Suprapubic skin (tissue), 4 donors: ENCODE results near the gene CEACAM16.

Experiments
- CTCF ChIP-seq, 2 donors: fragments of 200-600 bp in 1 of 2; fragments of 450-650 bp in 1 of 2; sonication (generic) in 1 of 2; IDR thresholded peaks; one replicate each; pipeline ENCODE4 v1.5.1; 2016 to 2019; ENCODE audit warnings: antibody characterized with exemption in 2 of 2, mild to moderate bottlenecking in 1 of 2, moderate library complexity in 1 of 2
- POLR2A ChIP-seq, 2 donors: fragments of 450-650 bp; IDR thresholded peaks; one replicate each; pipeline ENCODE4 v1.6.1; 2017; ENCODE audit warnings: antibody characterized with exemption in 2 of 2, mild to moderate bottlenecking in 2 of 2, moderate library complexity in 2 of 2
- POLR2AphosphoS5 ChIP-seq, 3 donors: sonication (generic); formaldehyde crosslinking; IDR thresholded peaks; one replicate each; pipeline ENCODE4 v1.6.1; 2017; ENCODE audit warnings: antibody characterized with exemption in 3 of 3

- TF ChIP-seq POLR2A (IDR thresholded peaks at IDR 0.05) = no peak
- TF ChIP-seq CTCF (IDR thresholded peaks at IDR 0.05) = no peak
- no peak for TF ChIP-seq POLR2AphosphoS5 (IDR thresholded peaks at IDR 0.05)
Measured at GRCh38 chr19:44712864-44713515, 14.0 kb downstream of the CEACAM16 start.
